NOMO-1 treated with dmso at 0.1 percent for 144 hours (cell line): ENCODE measurements around the gene IQGAP3.

ENCODE experiments used
- DNase-seq: peaks from one replicate; lab custom pipeline; 2025; ENCODE audit not compliant: unreplicated experiment; lab: John Stamatoyannopoulos, UW

IQGAP3 gene

GRCh38 chr1:156574039-156574633, 1.8 kb upstream of the IQGAP3 start:
- DNase-seq = no peak

GRCh38 chr1:156572663-156573018, 276 bp upstream of the IQGAP3 start:
- DNase-seq = no peak

GRCh38 chr1:156571261-156571852, 1.0 kb downstream of the IQGAP3 start:
- DNase-seq = peak; percentile 20

GRCh38 chr1:156566436-156566835, 5.9 kb downstream of the IQGAP3 start:
- DNase-seq = peak; percentile 60

- DNase-seq = no peak
Measured at GRCh38 chr1:156565519-156565918, 6.8 kb downstream of the IQGAP3 start.

- DNase-seq = no peak
Measured at GRCh38 chr1:156560585-156561163, 11.7 kb downstream of the IQGAP3 start.

- no peak for DNase-seq
Measured at GRCh38 chr1:156559797-156560385, 12.5 kb downstream of the IQGAP3 start.

- DNase-seq = no peak
Measured at GRCh38 chr1:156559086-156559796, 13.1 kb downstream of the IQGAP3 start.

GRCh38 chr1:156556354-156556753, 16.0 kb downstream of the IQGAP3 start:
- DNase-seq = no peak

GRCh38 chr1:156555715-156556114, 16.6 kb downstream of the IQGAP3 start:
- no peak for DNase-seq

- DNase-seq = no peak
Measured at GRCh38 chr1:156554971-156555370, 17.4 kb downstream of the IQGAP3 start.

- DNase-seq = no peak
Measured at GRCh38 chr1:156553860-156554485, 18.4 kb downstream of the IQGAP3 start.

GRCh38 chr1:156552937-156553336, 19.4 kb downstream of the IQGAP3 start:
- DNase-seq = peak; percentile 67

- no peak for DNase-seq
Measured at GRCh38 chr1:156552518-156552917, 19.8 kb downstream of the IQGAP3 start.

GRCh38 chr1:156551869-156552268, 20.5 kb downstream of the IQGAP3 start:
- peak; percentile 6 for DNase-seq

GRCh38 chr1:156551066-156551643, 21.2 kb downstream of the IQGAP3 start:
- DNase-seq = no peak

GRCh38 chr1:156550346-156550745, 22.0 kb downstream of the IQGAP3 start:
- no peak for DNase-seq

GRCh38 chr1:156549831-156550230, 22.5 kb downstream of the IQGAP3 start:
- DNase-seq = no peak

GRCh38 chr1:156549390-156549789, 23.0 kb downstream of the IQGAP3 start:
- no peak for DNase-seq

GRCh38 chr1:156547982-156548381, 24.4 kb downstream of the IQGAP3 start:
- DNase-seq = no peak

GRCh38 chr1:156547434-156547833, 24.9 kb downstream of the IQGAP3 start:
- DNase-seq = no peak
